Activated T-cell treated with anti-CD3 and anti-CD28 coated beads for 24 hours (primary cell): ENCODE measurements around the gene KDM4C.
"Not testable (repeated sequence)": the region's sequence is repeated elsewhere in the genome, so short reads cannot be mapped to it uniquely, and the experiment has no call there.

ENCODE experiments used
- DNase-seq: peaks from one replicate; pipeline ENCODE4 v3.0.0-alpha.2; 2020; ENCODE audit warnings: low read depth

Gene KDM4C

GRCh38 chr9:6757456-6758247 lies at the start of gene KDM4C:
TSS of gene KDM4C (plus strand) at chr9:6757973. CDS start at chr9:6792989, 35,016 bp downstream.
- DNase-seq = peak; percentile 89

GRCh38 chr9:6708732-6709131 lies 49.0 kb upstream of the KDM4C start:
- no peak for DNase-seq

- no peak for DNase-seq
These were observed 46.4 kb upstream of the KDM4C start for GRCh38 chr9:6711403-6711802.

DNA sequence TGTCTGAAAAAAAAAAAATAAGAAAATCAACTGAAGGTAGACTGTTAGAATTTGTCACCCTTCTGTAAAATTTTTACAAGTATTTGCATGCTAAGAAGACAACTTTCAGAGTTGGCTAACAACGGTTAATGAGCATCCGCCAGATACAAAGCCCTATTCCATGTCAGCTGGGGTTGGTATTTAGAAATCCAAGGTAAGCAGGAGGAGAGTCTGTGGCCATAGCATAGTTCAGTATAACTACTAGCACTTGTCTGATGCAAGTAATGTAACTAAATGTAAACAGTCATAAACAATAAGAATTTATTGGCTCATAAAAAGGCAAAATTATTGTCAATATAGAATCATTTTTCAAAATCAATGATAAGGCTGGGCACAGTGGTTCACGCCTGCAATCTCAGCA lies 45.7 kb upstream of the KDM4C start:
- no peak for DNase-seq

- DNase-seq = no peak
These were observed 43.6 kb upstream of the KDM4C start for GRCh38 chr9:6714176-6714575.

DNA sequence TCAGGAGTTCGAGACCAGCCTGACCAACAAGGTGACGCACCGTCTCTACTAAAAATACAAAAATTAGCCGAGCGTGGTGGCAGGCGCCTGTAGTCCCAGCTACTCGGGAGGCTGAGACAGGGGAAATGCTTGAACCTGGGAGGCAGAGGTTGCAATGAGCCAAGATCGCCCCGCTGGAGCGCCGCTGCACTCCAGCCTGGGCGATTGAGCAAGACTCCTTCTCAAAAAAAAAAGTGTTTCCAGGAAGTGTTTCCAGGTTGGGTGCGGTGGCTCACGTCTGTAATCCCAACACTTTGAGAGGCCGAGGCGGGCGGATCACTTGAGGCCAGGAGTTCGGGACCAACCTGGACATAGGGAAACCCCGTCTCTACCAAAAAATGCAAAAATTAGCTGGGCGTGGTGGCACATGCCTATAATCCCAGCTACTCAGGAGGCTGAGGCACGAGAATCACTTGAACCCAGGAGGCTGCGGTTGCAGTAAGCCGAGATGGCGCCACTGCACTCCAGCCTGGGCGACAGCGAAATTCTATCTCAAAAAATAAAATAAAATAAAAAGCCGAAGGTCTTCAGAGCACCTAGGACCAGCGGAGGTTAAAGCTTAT lies 42.5 kb upstream of the KDM4C start:
- not testable (repeated sequence) for DNase-seq

DNA sequence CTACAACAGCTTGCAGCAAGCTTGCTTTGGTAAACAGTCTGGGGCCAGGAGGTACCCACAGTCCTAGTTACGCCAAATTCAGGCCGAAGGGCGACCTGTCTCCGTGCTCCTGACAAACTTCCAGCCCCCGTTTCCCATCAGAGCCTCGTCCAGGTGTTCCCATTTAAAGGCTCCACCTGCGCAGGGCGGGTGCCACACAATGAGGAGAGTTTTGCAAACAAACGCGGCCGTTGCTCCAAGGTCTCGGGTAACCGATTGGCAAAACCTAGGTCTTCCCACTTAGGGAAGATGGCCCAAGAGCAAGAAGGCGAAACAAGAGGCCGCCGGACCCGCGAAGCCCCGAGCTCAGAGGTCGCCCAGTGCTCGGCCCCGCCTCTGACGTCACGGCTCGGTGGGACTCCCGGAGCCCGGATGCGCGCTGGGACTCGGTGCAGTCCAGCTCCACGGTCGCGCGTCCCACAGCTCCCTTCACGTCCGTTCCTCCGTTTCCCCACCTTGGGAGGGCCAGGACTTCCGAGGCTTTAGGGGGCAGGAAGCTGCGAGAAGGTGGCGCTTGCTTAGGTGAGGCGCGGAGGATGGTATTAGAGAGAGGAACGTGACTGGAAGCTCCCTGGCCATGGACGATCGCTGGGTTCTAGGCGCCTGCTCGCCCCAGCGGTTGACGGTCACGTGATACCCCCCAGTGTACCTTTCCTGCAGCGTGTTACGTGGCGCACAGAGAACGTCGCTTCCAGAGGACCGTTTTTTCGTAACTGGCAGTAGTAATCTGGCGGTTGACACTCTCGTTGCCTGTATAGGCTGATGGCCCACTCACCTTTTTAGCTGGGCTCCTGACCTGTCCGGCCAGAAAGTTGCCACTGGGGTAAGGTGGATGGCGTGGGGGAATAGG lies 41.8 kb upstream of the KDM4C start:
- DNase-seq = peak; percentile 67

DNA sequence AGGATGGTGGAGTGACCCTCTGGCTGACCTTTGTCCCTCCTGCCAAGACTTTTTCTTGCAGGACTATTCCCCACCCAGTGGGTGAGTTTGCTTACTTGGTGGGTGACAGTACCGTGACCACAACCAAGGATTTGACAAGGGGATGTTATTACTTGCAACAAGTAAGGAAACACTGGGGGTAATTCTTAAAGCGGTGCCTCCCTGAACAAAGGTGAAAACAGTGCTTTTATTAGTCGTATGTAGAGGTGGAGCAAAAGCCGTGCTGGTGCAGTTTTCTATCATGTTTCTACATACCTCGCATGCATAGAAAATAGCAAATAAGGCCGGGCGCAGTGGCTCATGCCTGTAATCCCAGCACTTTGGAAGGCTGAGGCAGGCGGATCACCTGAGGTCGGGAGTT lies 41.0 kb upstream of the KDM4C start:
- no peak for DNase-seq

GRCh38 chr9:6723881-6724420 lies 33.8 kb upstream of the KDM4C start:
- no peak for DNase-seq

GRCh38 chr9:6733257-6733656 lies 24.5 kb upstream of the KDM4C start:
- no peak for DNase-seq

GRCh38 chr9:6733831-6734230 lies 23.9 kb upstream of the KDM4C start:
- no peak for DNase-seq

GRCh38 chr9:6735422-6735821 lies 22.4 kb upstream of the KDM4C start:
- DNase-seq = no peak

DNA sequence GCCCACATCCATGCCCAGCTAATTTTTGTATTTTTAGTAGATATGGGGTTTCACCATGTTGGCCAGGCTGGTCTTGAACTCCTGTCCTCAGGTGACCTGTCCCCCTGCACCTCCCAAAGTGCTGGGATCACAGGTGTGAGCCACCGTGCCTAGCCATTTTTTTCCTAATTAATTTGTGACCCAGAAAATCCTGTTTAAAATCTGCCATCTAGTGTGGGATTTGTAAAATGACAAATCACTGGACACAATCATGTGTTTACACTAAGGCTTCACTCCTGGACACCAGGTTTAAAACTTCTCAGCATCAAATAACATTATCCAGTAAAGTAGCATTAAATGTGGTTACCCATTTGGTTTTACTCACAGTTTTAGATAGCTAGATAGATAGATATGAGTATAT lies 18.6 kb upstream of the KDM4C start:
- no peak for DNase-seq

DNA sequence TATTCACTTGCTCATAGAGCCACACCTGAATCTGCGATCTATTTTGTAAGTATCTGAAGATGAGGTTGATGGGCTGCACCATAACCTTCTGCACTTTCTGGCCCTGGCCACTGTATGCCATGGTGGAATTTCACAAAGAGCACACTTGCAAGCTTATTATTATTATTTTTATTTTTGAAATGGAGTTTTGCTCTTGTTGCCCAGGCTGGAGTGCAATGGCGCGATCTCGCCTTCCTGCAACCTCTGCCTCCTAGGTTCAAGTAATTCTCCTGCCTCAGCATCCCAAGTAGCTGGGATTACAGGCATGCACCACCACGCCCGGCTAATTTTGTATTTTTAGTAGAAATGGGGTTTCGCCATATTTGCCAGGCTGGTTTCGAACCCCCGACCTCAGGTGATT lies 8.9 kb upstream of the KDM4C start:
- DNase-seq = not testable (repeated sequence)

DNA sequence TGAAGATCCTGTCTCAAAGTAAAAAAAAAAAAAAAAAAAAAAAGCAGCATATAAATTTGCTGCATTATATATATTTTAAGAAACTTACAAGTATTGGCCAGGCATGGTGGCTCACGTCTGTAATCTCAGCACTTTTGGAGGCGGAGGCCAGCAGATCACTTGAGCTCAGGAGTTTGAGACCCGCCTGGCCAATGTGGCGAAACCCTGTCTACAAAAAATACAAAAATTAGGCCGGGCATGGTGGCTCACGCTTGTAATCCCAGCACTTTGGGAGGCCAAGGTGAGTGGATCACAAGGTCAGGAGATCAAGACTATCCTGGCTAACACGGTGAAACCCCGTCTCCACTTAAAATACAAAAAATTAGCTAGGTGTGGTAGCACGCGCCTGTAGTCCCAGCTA lies 2.9 kb upstream of the KDM4C start:
- DNase-seq = not testable (repeated sequence)

- peak; percentile 68 for DNase-seq
These were observed 679 bp upstream of the KDM4C start for GRCh38 chr9:6757132-6757455.

GRCh38 chr9:6758248-6758497 lies 400 bp downstream of the KDM4C start:
- no peak for DNase-seq

- DNase-seq = peak; percentile 40
These were observed 868 bp downstream of the KDM4C start for GRCh38 chr9:6758498-6759184.

GRCh38 chr9:6759185-6759977 lies 1.6 kb downstream of the KDM4C start:
- peak; percentile 15 for DNase-seq

- no peak for DNase-seq
These were observed 3.5 kb downstream of the KDM4C start for GRCh38 chr9:6761306-6761705.

GRCh38 chr9:6763244-6763643 lies 5.5 kb downstream of the KDM4C start:
- DNase-seq = no peak

DNA sequence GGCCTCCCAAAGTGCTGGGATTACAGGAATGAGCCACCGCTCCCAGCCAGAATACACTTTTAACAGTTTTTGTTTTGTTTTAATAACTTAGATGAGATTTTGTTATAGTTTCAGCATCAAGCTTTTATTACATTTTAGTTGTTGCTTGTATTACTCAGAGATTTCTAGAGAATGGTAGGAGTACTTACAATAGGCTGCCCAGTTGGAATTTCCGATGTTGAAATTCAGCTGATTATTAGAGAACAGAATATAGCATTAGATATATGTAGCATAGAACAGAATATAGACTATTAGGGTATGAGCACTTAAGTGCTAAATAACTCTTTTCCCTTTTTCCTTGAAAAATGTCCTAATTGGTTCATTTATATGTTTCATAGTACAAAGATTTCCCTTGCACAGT lies 6.2 kb downstream of the KDM4C start:
- DNase-seq = no peak
